HG02623 (cell line): ENCODE results near the gene HTR2A.
"Not testable (repeated sequence)": the region's sequence is repeated elsewhere in the genome, so short reads cannot be mapped to it uniquely, and the experiment has no call there.

ENCODE experiments used
- ATAC-seq: cut with Tn5 transposase; IDR thresholded peaks from one replicate; pipeline ENCODE4 v1.9.1; 2021; ENCODE audit warnings: moderate library complexity; ENCODE audit not compliant: unreplicated experiment

The HTR2A gene

GRCh38 chr13:46816371-46816770 is 80.5 kb downstream of the HTR2A start:
- ATAC-seq: no peak

- no peak for ATAC-seq
Observed at GRCh38 chr13:46812301-46812797, 84.5 kb downstream of the HTR2A start.

- no peak for ATAC-seq
Observed at GRCh38 chr13:46810440-46810839, 86.4 kb downstream of the HTR2A start.

- not testable (repeated sequence) for ATAC-seq
Observed at GRCh38 chr13:46804921-46805320, 91.9 kb downstream of the HTR2A start.

GRCh38 chr13:46804391-46804815 is 92.5 kb downstream of the HTR2A start:
- ATAC-seq: no peak

- no peak for ATAC-seq
Observed at GRCh38 chr13:46803586-46803985, 93.3 kb downstream of the HTR2A start.

GRCh38 chr13:46801858-46802257 is 95.0 kb downstream of the HTR2A start:
- ATAC-seq: no peak

- no peak for ATAC-seq
Observed at GRCh38 chr13:46799139-46799538, 97.7 kb downstream of the HTR2A start.

- ATAC-seq: no peak
Observed at GRCh38 chr13:46797501-46798237, 99.2 kb downstream of the HTR2A start.

GRCh38 chr13:46796515-46797474 is 100.1 kb downstream of the HTR2A start, which contains the start of gene ESD:
Gene ESD, minus strand, starts transcription at chr13:46797161. Its CDS starts 5,748 bp downstream, at chr13:46791413.
- peak; percentile 92 for ATAC-seq

- ATAC-seq: no peak
Observed at GRCh38 chr13:46796129-46796514, 100.7 kb downstream of the HTR2A start.

- ATAC-seq: no peak
Observed at GRCh38 chr13:46795321-46795720, 101.5 kb downstream of the HTR2A start.

GRCh38 chr13:46783504-46783903 is 113.3 kb downstream of the HTR2A start:
- ATAC-seq: no peak

- no peak for ATAC-seq
Observed at GRCh38 chr13:46782691-46783090, 114.2 kb downstream of the HTR2A start.

GRCh38 chr13:46782066-46782465 is 114.8 kb downstream of the HTR2A start:
- no peak for ATAC-seq
